Ishikawa (cell line): ENCODE measurements around the gene CENPT.

Experiments
- EGR1 ChIP-seq: IDR thresholded peaks from 2 replicates; pipeline ENCODE4 v1.6.1; 2012
- EP300 ChIP-seq: IDR thresholded peaks from 2 replicates; pipeline ENCODE4 v1.6.1; 2012; ENCODE audit warnings: borderline replicate concordance
- FOXM1 ChIP-seq: IDR thresholded peaks from 2 replicates; pipeline ENCODE4 v1.6.1; 2012; ENCODE audit warnings: low read depth, borderline replicate concordance
- MAX ChIP-seq: IDR thresholded peaks from 2 replicates; pipeline ENCODE4 v1.6.1; 2012
- RAD21 ChIP-seq: IDR thresholded peaks from 2 replicates; pipeline ENCODE4 v1.6.1; 2012; ENCODE audit warnings: low read depth
- REST ChIP-seq: IDR thresholded peaks from 2 replicates; pipeline ENCODE4 v1.6.1; 2012; ENCODE audit warnings: low read depth, mild to moderate bottlenecking
- TAF1 ChIP-seq: IDR thresholded peaks from 2 replicates; pipeline ENCODE4 v1.6.1; 2012; ENCODE audit warnings: low read depth, mild to moderate bottlenecking
- TCF12 ChIP-seq: IDR thresholded peaks from 2 replicates; pipeline ENCODE4 v1.6.1; 2012; ENCODE audit warnings: low read depth
- USF1 ChIP-seq: IDR thresholded peaks from 2 replicates; pipeline ENCODE4 v1.6.1; 2012
- YY1 ChIP-seq: IDR thresholded peaks from 2 replicates; pipeline ENCODE4 v1.6.1; 2012; ENCODE audit warnings: low read depth

- TF ChIP-seq REST: no peak
- TF ChIP-seq EP300: no peak
- no peak for TF ChIP-seq TAF1
- no peak for TF ChIP-seq USF1
- no peak for TF ChIP-seq YY1
- no peak for TF ChIP-seq RAD21
- no peak for TF ChIP-seq EGR1
- no peak for TF ChIP-seq FOXM1
- TF ChIP-seq MAX: no peak
- TF ChIP-seq TCF12: no peak
These were observed 35.1 kb upstream of the CENPT start for GRCh38 chr16:67882374-67883145.
